ENCODE measurements around the gene CNTN4.
"Not testable (repeated sequence)": the region's sequence is repeated elsewhere in the genome, so short reads cannot be mapped to it uniquely, and the experiment has no call there.

CNTN4 gene

GRCh38 chr3:2872884-2873283 lies 774.2 kb downstream of the CNTN4 start:
- no peak for DNase-seq

DNA sequence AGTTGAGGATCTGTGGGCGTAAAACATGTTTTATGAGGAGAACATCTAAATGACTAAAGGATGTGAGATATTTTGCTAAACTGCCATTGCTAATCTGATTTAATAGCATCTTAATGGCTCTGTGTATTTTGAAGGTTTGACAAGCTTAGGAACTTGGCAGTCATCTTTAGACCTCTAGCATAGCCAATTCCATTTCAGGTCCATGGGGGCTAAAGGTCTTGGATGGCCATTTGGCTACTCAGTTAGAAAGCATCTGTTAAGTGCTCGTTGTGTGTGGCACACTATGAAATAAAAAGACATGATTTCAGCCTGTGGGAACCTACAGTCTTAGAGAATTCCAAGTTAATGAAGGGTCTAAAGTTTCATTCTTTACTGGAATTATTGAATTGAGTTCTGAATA lies 775.3 kb downstream of the CNTN4 start:
- DNase-seq: no peak

DNA sequence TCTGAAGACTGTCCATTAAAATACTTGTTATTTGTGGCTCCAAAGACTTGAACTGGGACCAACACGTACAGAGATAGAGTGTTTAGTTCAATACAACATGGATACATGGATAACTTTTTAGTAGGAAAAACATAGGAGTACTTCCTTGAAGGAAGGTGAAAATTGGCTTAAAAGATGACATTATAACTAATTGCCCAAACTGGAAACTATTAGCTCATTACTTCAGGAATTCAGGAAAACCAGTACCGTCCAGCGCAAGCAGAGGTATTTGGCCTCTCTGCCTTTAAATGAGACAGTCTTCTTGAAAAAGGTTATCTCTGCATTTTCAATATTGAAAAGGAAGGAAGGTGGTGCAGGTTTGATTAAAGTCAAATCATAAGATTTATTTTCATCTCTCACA lies 777.0 kb downstream of the CNTN4 start:
- no peak for DNase-seq

- DNase-seq: no peak
These were observed 777.7 kb downstream of the CNTN4 start for GRCh38 chr3:2876362-2876761.

- DNase-seq: no peak
These were observed 780.4 kb downstream of the CNTN4 start for GRCh38 chr3:2879023-2879422.

GRCh38 chr3:2879587-2879986 lies 780.9 kb downstream of the CNTN4 start:
- DNase-seq: no peak

DNA sequence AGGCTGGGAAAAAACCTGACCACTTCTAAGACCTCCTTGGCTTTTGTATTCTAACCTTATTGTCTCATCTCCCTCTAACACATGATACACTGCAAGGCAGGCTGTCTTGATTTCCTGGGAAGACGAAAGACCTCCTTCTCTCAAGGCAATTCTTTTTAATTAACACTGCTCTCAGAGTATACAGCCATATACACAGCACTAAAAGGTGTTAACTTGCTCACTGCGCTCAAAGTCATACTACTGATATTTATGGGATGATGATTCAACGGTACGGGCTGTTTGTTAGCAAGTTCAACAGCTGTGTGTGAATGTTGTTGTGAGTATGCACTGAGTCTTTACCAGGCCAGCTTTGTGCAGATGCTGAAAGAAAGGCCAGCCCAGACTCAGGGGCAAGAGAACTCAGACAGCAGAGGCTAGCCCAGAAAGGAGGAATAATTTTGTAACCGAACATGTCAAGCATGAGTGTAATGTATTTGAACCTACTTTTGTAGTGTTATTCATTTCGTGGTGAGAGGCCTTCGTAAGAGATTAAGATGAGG lies 781.6 kb downstream of the CNTN4 start:
- no peak for DNase-seq

GRCh38 chr3:2883283-2883682 lies 784.6 kb downstream of the CNTN4 start:
- no peak for DNase-seq

- DNase-seq: no peak
These were observed 789.9 kb downstream of the CNTN4 start for GRCh38 chr3:2888592-2888991.

DNA sequence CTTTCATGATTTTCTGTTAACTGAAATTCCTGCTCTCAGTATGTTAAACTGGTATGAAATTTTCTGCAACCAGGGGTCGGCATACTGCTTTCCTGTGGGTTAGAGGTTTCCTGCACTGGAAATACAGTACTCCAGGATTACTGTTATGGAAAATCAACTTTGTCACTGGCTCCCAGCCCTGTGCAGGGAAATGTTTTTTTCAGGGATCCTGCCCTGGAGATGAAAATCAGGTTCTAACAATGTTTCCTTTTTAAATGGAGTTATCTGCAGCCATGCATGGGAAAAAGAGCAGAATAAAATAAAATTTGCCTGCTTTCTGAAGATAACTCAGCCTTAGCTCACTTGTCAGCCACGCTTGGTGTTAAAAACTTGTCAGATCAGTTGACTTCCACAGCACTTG lies 791.1 kb downstream of the CNTN4 start:
- DNase-seq: no peak

- DNase-seq: no peak
These were observed 797.8 kb downstream of the CNTN4 start for GRCh38 chr3:2896308-2896939.

GRCh38 chr3:2897821-2898220 lies 799.2 kb downstream of the CNTN4 start:
- no peak for DNase-seq

- no peak for DNase-seq
These were observed 800.1 kb downstream of the CNTN4 start for GRCh38 chr3:2898591-2899353.

DNA sequence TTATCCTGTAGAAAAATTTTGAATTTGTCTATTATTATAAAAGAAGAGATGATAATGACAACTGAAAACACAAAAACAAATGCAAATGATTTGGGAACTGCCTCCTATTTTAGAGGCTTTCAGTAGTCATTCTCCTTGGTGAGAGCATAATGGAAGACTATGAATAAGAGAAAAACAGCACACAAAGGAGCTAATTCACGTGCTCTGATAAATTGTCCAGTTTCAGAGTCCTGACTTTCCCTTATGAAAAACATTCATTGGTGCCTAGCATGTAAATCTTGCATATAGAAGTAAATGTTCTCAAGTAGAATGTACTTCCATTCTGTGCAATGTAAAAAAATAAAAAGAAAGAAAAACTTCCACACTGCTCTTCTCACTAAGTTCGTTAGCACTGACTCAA lies 805.4 kb downstream of the CNTN4 start:
- DNase-seq: no peak

- no peak for DNase-seq
These were observed 810.2 kb downstream of the CNTN4 start for GRCh38 chr3:2908693-2909351.

DNA sequence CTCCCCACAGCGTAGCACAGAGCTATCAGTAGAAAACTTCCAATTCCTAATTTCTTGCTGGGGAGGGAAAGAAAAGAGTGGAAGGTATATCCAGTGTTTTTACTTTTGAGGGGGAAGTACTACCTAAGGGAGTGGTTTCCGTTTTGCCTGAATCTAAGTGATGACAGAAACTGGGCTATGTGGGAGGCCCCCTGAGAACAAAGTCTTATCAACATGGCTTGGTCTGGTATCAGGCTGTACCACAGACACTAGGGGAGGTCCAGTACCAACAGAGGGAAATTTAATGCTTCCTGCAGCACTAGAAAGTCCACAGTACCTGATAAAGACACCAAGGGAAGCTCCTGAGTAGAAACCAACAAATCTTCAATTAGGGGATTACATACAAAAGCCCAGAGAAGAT lies 812.3 kb downstream of the CNTN4 start:
- DNase-seq: no peak

GRCh38 chr3:2915826-2916225 lies 817.2 kb downstream of the CNTN4 start:
- DNase-seq: no peak

GRCh38 chr3:2916640-2917039 lies 818.0 kb downstream of the CNTN4 start:
- not testable (repeated sequence) for DNase-seq

DNA sequence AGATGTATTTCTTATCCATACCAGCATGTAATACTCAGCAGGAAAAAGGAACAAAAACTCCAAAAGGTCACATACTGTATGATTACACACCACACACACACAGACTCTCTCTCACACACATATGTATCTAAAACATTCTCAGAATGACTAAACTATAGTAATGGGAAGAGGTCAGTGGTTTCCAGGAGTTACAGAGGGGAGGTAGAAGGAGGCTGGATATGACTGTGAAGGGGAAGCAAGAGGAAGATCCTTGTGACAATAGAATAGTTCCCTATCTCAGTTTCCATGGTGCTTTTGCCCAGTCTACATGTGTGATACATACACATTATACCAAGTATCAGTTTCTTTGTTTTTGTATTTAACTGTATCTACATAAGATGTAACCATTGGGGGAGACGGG lies 821.4 kb downstream of the CNTN4 start:
- DNase-seq: no peak

GRCh38 chr3:2921452-2921851 lies 822.8 kb downstream of the CNTN4 start:
- DNase-seq: no peak

DNA sequence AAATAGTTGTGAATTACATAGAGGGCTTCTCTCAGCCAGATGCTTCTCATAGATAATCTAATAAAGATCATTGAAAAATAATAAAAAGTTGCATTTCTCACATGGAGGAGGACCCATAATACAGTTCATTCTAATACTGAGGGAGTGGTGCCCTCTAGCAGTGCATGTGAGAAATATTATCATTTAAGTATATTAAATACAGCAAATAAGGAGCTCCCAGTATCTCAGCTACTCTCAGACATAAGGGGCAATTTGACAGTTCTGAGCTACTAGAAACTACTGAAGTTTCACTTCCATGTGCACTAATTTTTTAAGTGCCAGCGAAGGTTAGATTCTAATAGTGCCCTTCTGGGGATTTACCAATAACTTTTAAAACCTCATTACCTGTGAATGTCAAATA lies 823.2 kb downstream of the CNTN4 start:
- no peak for DNase-seq

DNA sequence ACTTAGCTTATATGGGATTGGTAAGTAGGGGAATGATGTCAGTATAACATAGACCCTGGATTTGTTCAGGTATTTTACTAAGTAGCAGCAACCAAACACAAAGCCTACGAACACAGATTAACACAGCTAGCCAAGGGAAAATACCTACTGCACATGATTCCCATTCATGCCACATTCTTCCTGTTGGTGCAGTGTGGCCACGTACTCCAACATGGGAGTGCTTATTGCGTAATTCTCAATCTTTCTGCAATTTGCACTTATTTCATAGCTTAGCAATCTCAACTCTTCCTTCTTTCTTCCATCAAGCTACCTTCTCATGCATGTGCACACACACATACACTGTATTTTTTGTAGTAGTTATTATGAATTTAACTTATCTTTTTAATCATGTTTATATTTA lies 824.7 kb downstream of the CNTN4 start:
- DNase-seq: no peak

GRCh38 chr3:2927259-2927658 lies 828.6 kb downstream of the CNTN4 start:
- DNase-seq: no peak

DNA sequence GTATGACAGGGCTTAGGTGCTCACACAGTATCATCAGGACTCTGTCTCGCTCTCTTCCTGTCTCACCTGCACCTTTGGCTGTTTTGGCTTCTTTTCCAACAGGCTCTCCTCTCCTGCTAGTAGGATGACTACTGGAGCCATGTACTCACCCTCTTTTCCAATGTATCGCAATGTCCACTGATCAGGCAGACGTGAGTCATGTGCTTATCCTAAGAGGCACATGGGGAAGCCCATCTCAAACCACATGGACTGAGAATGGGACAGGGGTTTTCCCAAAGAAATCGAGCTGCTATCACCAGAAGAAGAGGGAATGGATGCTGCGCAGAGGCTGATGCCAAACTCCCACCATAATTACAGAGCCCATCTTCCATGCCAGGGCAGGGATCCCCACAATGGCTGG lies 830.9 kb downstream of the CNTN4 start:
- DNase-seq: no peak

Data from NCI-H2107 (cell line).